ENCODE data around the gene FZD1.

FZD1 gene

DNA sequence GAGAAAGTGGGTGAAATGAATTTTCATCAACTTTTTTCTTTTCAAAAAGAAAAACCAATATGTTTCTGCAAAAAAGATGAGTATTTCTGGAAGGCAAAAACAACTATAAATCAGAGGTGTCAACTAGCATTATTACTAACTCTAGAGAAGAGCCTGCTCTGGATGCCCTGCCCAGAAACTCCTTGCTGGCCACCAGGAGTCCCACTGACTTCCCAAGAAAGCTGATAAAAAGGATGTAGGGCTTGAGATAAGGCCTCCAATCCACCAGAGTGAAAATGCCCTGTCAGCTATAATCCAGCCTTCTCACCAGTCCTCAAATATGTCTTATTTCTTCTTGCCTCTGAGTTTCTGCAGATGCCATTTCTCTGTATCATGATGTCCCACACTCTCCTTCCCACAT, 16.7 kb upstream of the FZD1 start:
- FAIRE-seq (no peak), DNase-seq (ENCODE audit: insufficient read length, low spot score) (no peak)
- TF ChIP-seq, protein P1, sequence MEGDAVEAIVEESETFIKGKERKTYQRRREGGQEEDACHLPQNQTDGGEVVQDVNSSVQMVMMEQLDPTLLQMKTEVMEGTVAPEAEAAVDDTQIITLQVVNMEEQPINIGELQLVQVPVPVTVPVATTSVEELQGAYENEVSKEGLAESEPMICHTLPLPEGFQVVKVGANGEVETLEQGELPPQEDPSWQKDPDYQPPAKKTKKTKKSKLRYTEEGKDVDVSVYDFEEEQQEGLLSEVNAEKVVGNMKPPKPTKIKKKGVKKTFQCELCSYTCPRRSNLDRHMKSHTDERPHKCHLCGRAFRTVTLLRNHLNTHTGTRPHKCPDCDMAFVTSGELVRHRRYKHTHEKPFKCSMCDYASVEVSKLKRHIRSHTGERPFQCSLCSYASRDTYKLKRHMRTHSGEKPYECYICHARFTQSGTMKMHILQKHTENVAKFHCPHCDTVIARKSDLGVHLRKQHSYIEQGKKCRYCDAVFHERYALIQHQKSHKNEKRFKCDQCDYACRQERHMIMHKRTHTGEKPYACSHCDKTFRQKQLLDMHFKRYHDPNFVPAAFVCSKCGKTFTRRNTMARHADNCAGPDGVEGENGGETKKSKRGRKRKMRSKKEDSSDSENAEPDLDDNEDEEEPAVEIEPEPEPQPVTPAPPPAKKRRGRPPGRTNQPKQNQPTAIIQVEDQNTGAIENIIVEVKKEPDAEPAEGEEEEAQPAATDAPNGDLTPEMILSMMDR (IDR thresholded peaks at IDR 0.05; ENCODE audit: insufficient read depth, missing control alignments): no peak

DNA sequence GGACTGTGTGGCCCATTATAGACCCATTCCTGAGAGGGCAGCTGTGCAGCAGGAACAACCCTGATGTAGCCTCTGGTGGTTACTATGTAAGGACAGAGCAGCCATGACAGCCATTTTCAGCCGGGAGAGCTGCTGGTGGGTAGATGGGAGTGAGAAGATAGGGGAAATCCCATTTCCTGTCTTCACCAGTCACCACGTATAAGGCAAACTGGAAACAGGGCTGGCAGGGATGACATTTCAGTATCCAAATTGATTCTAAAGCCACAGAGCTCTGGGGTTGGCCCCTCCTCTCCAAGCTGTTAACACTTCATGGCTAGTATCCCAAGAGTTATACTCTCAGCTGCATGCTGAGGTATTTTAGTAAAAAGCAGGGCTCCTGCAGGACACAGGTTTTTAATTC, 15.2 kb upstream of the FZD1 start:
- DNase-seq (ENCODE audit: insufficient read length, low spot score) (no peak), FAIRE-seq (no peak)
- TF ChIP-seq, protein P1 (IDR thresholded peaks at IDR 0.05; ENCODE audit: insufficient read depth, missing control alignments): no peak

DNA sequence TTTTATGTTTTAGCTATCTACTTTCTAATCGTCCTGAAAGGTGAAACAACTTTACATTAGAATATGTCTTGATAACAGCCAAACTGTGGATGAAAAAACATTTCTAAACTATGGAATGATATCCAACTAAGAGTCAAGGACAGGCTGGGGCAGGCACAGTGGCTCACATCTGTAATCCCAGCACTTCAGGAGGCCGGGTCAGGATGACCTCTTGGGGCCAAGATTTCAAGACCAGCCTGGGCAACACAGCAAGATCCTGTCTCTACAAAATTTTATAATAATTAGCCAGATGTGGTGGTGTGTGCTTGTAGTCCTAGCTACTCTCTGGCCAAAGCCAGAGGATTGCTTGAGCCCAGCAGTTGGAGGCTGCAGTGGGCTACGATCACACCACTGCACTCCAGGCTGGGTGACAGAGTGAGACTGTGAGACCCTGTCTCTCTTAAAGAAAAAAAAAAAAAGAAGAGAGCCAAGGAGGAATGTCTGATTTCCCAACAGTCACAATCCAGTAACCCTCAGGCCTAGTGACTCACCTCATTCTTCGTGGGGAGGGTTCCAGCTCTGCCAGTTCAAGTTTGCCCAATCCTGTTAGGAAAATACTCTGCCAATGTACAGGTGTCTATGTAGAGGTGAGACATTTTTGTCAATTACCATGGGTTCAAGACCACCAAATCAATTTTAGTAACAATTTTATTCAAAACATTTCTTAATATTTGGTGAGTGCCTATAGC, 14.6 kb upstream of the FZD1 start:
- no peak for DNase-seq (ENCODE audit: insufficient read length, low spot score)
- TF ChIP-seq, protein P1 (IDR thresholded peaks at IDR 0.05; ENCODE audit: insufficient read depth, missing control alignments): no peak
- no peak for FAIRE-seq

DNA sequence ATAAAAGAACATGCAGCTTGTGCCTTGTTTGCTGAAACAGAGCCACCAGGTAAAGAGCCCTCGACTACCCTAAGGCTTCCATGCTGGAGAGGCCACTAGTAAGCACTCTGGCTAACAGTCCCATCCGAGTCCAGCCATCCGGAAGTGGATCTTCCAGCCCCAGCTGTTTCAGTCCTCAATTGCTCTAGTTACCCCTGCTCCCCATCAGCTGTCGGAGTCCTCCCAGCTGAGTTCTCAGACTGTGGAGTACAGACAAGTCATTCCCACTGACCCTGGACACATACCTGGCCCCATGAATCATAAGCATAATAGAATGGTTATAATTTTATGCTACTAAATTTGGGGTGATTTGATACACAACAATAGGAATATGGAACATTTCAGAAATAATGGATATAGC, 13.5 kb upstream of the FZD1 start:
- DNase-seq (ENCODE audit: insufficient read length, low spot score) (no peak), FAIRE-seq (no peak)

DNA sequence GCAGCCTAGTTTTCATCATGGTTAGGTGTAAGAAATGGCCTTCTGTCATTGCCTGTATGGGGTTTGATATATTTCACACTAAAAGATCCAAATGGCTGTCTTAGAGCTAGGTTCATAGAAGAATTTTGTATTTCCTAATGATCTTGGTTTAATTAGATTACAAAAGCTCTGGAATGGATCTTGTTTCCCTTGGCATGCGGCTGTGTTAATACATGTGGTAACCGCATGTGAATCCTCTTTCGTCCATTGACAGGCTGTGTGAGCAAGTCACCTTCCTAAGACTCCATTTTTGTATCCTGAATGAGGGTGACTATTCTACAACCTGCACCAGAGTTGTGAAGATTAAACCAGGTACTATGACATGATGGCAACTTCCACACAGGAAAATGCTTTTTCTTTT, 12.4 kb upstream of the FZD1 start:
- DNase-seq (ENCODE audit: insufficient read length, low spot score) (no peak), FAIRE-seq (no peak)
- TF ChIP-seq, protein P1 (IDR thresholded peaks at IDR 0.05; ENCODE audit: insufficient read depth, missing control alignments): no peak

More for the DNA sequence above, 13.5 kb upstream of the FZD1 start:
- TF ChIP-seq, protein P1 (IDR thresholded peaks at IDR 0.05; ENCODE audit: insufficient read depth, missing control alignments): no peak

DNA sequence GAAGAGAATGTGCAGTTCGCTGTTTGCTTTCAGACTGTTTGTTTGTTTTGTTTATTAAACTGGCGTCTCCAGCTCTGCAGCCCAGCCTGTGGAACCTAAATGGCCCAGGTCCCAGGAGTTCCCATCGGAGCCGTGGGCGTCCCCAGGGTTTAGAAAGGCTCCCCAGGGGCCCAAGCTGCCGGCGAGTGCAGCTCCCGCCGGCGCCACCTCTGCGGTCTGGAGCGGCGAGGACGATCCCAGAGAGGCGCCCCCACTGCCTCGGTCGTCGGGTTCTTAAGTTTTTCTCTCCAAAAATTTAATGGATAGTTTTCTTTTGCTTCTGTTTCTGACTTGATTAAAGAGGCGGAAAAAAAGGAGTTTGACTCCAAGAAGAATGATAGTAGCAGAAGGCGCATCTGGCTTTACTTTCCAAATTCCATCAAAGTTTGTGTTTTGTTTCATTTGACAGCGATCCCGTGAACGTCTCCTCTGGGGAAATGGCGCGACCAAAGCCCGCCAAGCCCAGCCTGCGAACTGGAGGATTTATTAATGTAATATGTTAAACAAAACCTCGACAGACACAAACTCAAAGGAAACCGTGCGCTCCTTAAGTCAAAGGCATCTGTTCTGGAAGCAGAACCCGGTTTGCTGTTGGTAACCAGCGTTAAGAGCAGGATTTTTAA, 718 bp upstream of the FZD1 start:
- FAIRE-seq: no peak
- DNase-seq (ENCODE audit: insufficient read length, low spot score): no peak

More for the DNA sequence above, 718 bp upstream of the FZD1 start:
- TF ChIP-seq, protein P1 (IDR thresholded peaks at IDR 0.05; ENCODE audit: insufficient read depth, missing control alignments): no peak
